IPS DF 19.7 (cell line): ENCODE results near the gene PIGS.

Experiments
- DNase-seq: peaks from one replicate; pipeline ENCODE4 v3.0.0-alpha.2; 2013; ENCODE audit warnings: low read depth, low spot score

The PIGS gene

DNA sequence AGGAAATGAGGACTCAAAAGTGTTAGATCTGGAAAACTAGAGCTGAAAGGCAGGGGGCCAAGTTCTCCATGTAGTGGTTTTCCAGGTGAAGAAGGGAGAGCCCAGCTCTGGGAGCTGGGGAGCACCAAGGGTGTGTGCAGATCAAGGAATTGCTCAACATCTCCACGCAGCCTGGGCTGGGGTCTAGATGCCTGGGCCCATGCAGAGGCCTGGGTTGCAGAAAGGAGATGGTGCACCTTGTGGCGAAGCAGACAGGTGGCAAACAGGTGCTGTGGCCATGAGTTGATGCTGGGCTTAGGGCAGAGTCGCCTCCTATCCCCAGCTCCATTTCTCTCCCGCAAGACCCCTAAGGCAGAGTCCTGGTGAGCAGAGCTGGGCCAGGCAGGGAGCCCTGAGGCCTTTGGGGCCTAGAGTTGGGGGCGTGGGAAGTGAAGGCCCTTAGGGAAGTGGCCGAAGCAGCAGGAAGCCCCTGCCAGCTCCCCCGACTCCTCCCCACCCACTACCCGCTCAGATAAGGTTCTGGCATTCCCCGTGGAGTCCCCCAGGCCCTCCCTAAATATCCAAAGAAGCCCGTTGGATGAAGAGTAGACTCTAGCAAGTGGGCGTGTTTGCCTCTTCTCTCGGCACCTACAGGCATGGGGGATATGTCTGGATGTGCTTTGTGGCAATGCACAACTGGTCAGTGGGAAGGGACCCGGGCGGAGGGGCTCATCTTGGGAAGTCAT is 64.4 kb downstream of the PIGS start:
- no peak for DNase-seq

DNA sequence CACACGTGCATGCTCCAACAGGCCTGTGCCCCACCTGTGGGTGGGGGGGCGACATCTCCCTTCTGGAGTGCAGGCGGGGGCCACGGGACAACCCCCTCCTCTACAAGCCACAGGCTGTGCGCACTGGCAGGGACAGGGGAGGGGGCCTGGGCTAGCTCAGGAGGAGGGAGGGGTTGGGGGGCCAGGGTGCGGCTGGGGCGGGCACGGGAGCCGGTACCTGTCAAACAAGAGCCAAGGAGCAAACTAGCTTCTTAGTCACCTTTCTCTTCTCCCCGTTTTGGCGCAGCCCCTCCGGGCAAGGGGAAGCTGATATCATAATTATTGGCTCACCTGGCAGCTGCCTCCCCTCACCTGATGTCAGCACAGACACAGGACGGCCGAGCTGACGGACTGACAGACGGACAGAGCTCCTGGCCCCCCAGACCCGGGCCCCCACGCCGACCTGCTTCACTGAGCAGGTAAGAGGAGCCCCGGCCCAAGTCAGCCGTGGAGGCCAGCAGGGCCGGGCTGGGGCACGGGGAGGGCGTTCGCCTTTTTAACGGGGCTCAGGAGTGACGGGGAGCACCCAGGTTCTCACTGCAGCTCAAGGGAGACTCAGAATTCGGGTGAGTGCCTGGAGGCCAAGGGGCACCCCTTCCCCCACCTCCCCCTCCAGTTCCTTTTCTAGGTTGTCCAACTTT is 65.2 kb downstream of the PIGS start, which contains the start of gene FOXN1:
FOXN1 (plus strand) TSS at position 363 of the 680 bp plus-strand sequence. CDS start 17,622 bp downstream, outside the sequence.
- DNase-seq, result no peak

DNA sequence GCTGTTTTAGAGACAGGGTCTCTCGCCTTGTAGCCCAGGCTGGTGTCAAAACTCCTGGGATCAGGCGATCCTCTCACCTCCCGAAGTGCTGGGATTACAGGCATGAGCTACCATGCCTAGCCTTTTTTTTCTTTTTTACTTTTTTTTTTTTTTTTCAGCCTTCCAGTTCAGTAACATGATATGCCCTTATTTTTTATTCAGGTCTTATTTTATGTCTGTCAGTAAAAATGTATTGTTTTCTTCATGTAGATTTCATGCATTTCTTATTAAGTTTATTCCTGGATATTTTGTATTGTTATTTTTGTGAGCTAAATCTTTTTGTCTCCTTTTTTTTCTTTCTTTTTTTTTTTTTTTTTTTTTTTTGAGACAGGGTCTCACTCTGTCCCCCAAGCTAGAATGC is 67.9 kb downstream of the PIGS start:
- no peak for DNase-seq
